Naive B cell (primary cell): ENCODE measurements around the gene KRTAP3-3. TPM values are rescaled to one million over a fixed set of nuclear protein-coding genes. Genes with fewer than 3 reads are reported as not detected.
"Not testable (repeated sequence)": the region's sequence is repeated elsewhere in the genome, so short reads cannot be mapped to it uniquely, and the experiment has no call there.

Experiments used
- ATAC-seq, 2 donors: fragments of 150-1000 bp; cut with Tn5 transposase; 2 replicates each; pipeline ENCODE4 v1.10.0; 2021; ENCODE audit warnings: low read depth in 2 of 2, mild to moderate bottlenecking in 2 of 2, moderate library complexity in 2 of 2
- DNase-seq: peaks from one replicate; pipeline ENCODE4 v3.0.0; 2022
- H3K27ac Mint-ChIP-seq, 6 donors: one replicate each; pipeline ENCODE4 v1.8.0; 2020 to 2022; ENCODE audit warnings: mild to moderate bottlenecking in 6 of 6, mixed read lengths in 6 of 6, moderate library complexity in 5 of 6, inconsistent platforms in 2 of 6
- H3K27me3 Mint-ChIP-seq, 3 donors: one replicate each; pipeline ENCODE4 v1.8.0; 2021 to 2022; ENCODE audit warnings: mixed read lengths in 3 of 3, mild to moderate bottlenecking in 1 of 3
- H3K36me3 Mint-ChIP-seq, 2 donors: one replicate each; pipeline ENCODE4 v1.8.0; 2020 to 2022; ENCODE audit warnings: mixed read lengths in 2 of 2, inconsistent platforms in 1 of 2, mild to moderate bottlenecking in 1 of 2
- H3K4me1 Mint-ChIP-seq, 3 donors: one replicate each; pipeline ENCODE4 v1.8.0; 2020 to 2022; ENCODE audit warnings: mixed read lengths in 3 of 3, inconsistent platforms in 1 of 3, mild to moderate bottlenecking in 1 of 3, moderate library complexity in 1 of 3
- H3K4me3 Mint-ChIP-seq, 8 donors: one replicate each; pipeline ENCODE4 v1.8.0; 2020 to 2022; ENCODE audit warnings: mild to moderate bottlenecking in 8 of 8, mixed read lengths in 8 of 8, moderate library complexity in 8 of 8, inconsistent platforms in 2 of 8
- H3K9me3 Mint-ChIP-seq, 7 donors: one replicate each; pipeline ENCODE4 v1.8.0; 2020 to 2022; ENCODE audit warnings: mixed read lengths in 7 of 7, mild to moderate bottlenecking in 5 of 7, inconsistent platforms in 2 of 7, moderate library complexity in 1 of 7
- polyA plus RNA-seq, 6 donors: library from polyadenylated mRNA; unstranded; fragments of 300-500 nt; fragmentation: Illumina TruSeq; gene quantifications; one replicate each; pipeline ENCODE4 v1.2.3, GENCODE V29; 2021; ENCODE audit warnings: low read depth in 6 of 6

KRTAP3-3 gene
- polyA plus RNA-seq: not detected

GRCh38 chr17:40993839-40994238 is at the start of gene KRTAP3-3:
KRTAP3-3 (minus strand) TSS chr17:40994164; CDS start chr17:40994097, 67 bp downstream.
- Mint-ChIP-seq H3K36me3 (no peaks in the 10 kb centered on the region), H3K9me3 (peaks cover 0 to 5% (median 0%) of the 10 kb centered on the region in 7 donors), H3K4me1 (no peaks in the 10 kb centered on the region), H3K4me3 (no peak within 1 kb of the TSS), H3K27me3 (peaks cover 35 to 52% (median 46%) of the 10 kb centered on the region in 3 donors), H3K27ac (peak within 1 kb of the TSS in 3 of 6 donors; percentile 6 to 94 (median 37))
- DNase-seq (no peak), ATAC-seq (no peak)

GRCh38 chr17:41042953-41043352 is 49.0 kb upstream of the KRTAP3-3 start:
- Mint-ChIP-seq H3K27me3 (peaks cover 21 to 36% (median 23%) of the 10 kb centered on the region in 3 donors), H3K9me3 (peaks cover 5 to 24% (median 14%) of the 10 kb centered on the region in 7 donors), H3K4me1 (peaks cover 0 to 5% (median 4%) of the 10 kb centered on the region in 3 donors), H3K4me3 (no peak overlapping the region), H3K27ac (no peak overlapping the region), H3K36me3 (peaks cover 0 to 11% of the 10 kb centered on the region in 2 donors)
- no peak for DNase-seq
- no peak for ATAC-seq

- Mint-ChIP-seq H3K9me3 (peaks cover 5 to 24% (median 14%) of the 10 kb centered on the region in 7 donors), H3K27me3 (peaks cover 12 to 35% (median 17%) of the 10 kb centered on the region in 3 donors), H3K36me3 (peaks cover 0 to 11% of the 10 kb centered on the region in 2 donors)
- not testable (repeated sequence) for H3K4me1 Mint-ChIP-seq, ATAC-seq, DNase-seq, H3K4me3 Mint-ChIP-seq, H3K27ac Mint-ChIP-seq
Measured at GRCh38 chr17:41040783-41041571, 47.0 kb upstream of the KRTAP3-3 start, which contains the start of gene KRTAP1-1. KRTAP1-1 (minus strand) TSS chr17:41041450; CDS start chr17:41041397, 53 bp downstream.

DNA sequence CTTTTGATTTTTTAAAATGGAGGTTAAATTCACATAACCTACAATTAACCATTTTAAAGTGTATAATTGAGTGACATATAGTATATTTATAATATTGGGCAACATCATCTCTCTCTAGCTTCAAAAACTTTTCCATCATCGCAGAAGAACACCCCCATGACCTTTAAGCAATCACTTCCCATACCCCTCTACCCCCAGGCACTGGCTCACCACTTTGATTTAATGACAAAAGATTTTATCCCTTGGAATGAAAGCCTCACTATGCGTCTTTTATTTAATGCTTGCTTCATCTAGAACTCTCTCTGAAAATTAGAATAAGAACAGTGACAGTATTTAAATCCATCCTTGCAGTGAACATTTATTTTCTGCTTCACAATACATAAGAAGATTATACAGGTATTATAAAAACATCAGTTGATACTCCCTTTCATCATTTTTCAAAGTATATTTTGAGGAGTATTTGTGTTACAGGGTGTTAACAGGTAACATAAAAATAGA is 43.9 kb upstream of the KRTAP3-3 start:
- peak overlapping the region in 1 of 6 donors; percentile 25 for H3K27ac Mint-ChIP-seq
- no peaks in the 10 kb centered on the region for H3K36me3 Mint-ChIP-seq
- no peak overlapping the region for H3K4me3 Mint-ChIP-seq
- peaks cover 0 to 4% (median 0%) of the 10 kb centered on the region in 3 donors for H3K4me1 Mint-ChIP-seq
- peaks cover 0 to 9% (median 6%) of the 10 kb centered on the region in 7 donors for H3K9me3 Mint-ChIP-seq
- ATAC-seq: no peak
- DNase-seq: no peak
- H3K27me3 Mint-ChIP-seq: peaks cover 10 to 27% (median 16%) of the 10 kb centered on the region in 3 donors

- Mint-ChIP-seq H3K27me3 (peaks cover 6 to 26% (median 12%) of the 10 kb centered on the region in 3 donors), H3K27ac (peak within 1 kb of the TSS in 2 of 6 donors; percentile 76 to 78)
- H3K4me1 Mint-ChIP-seq, ATAC-seq, H3K36me3 Mint-ChIP-seq, DNase-seq, H3K4me3 Mint-ChIP-seq, H3K9me3 Mint-ChIP-seq: not testable (repeated sequence)
Measured at GRCh38 chr17:41034346-41034935, 40.5 kb upstream of the KRTAP3-3 start, which contains the start of gene KRTAP1-3. KRTAP1-3 (minus strand) TSS chr17:41034874; CDS start chr17:41034821, 53 bp downstream.

GRCh38 chr17:41029633-41030245 is 35.8 kb upstream of the KRTAP3-3 start, which contains the start of gene KRTAP1-4:
KRTAP1-4 (minus strand) TSS chr17:41030195; CDS start chr17:41030078, 117 bp downstream.
- Mint-ChIP-seq H3K36me3 (no peaks in the 10 kb centered on the region), H3K4me1 (no peaks in the 10 kb centered on the region), H3K9me3 (no peaks in the 10 kb centered on the region), H3K27me3 (peaks cover 11 to 47% (median 28%) of the 10 kb centered on the region in 3 donors), H3K4me3 (no peak within 1 kb of the TSS), H3K27ac (peak within 1 kb of the TSS in 1 of 6 donors; percentile 60)
- no peak for DNase-seq
- ATAC-seq: no peak

DNA sequence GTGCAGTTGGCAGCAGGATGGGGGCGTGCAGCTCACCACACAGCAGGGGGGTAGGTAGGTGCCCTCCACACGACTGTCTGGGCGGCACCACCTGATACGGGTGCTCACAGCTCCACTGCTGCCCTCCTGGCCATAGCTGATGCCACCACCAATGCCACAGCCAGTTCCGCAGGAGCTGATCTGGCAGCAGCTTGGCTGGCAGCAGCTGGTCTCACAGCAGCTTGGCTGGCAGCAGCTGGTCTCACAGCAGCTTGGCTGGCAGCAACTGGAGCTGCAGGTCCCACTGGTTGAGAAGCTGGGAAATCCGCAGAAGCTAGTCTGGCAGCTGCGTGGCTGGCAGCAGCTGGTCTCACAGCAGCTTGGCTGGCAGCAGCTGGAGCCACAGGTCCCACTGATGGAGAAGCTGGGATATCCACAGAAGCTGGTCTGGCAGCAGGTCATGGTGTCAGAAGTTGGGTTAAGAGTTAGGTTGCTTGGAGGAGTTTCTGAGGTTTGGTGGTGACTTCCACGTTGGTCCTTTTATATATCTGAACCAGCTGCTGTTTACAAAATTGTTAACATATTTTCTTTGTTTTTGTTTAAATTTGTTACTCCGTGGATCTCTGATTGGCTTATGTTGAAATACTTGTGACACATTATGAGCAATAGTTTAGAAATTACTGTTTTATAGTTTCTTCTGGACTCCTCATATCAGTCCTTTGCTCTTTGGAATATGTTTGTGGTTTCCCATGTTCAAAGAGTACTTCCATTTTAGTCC is 32.9 kb upstream of the KRTAP3-3 start, which contains the start of gene KRTAP1-5:
KRTAP1-5 (minus strand) TSS at position 494 of the 757 bp plus-strand sequence; CDS start at position 441, 53 bp downstream.
- H3K36me3 Mint-ChIP-seq: peaks cover 0 to 8% of the 10 kb centered on the region in 2 donors
- peak within 1 kb of the TSS in 1 of 6 donors; percentile 50 for H3K27ac Mint-ChIP-seq
- no peak for ATAC-seq
- no peak for DNase-seq
- no peak within 1 kb of the TSS for H3K4me3 Mint-ChIP-seq
- peaks cover 0 to 7% (median 2%) of the 10 kb centered on the region in 7 donors for H3K9me3 Mint-ChIP-seq
- H3K27me3 Mint-ChIP-seq: peaks cover 10 to 49% (median 38%) of the 10 kb centered on the region in 3 donors
- no peaks in the 10 kb centered on the region for H3K4me1 Mint-ChIP-seq

DNA sequence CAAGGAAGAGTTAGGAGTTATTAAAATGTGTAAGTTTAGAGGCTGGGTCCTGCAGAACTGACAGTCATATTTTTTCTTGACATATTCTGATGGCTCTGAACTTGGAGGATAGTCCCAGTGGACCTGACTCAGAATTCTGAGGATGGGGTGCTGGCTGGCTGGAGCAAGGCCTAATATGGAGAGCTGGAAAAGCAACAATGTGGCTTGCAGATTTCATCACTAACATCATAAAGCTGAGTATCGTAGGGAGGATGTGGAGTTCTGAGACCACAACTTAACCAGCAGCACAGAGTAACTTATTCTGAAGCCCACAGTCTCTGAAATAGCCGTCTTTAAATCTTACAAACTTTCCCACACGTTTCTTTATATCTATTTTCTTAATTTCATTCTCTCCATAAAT is 30.7 kb upstream of the KRTAP3-3 start:
- H3K9me3 Mint-ChIP-seq: peaks cover 0 to 14% (median 6%) of the 10 kb centered on the region in 7 donors
- no peak overlapping the region for H3K4me3 Mint-ChIP-seq
- H3K36me3 Mint-ChIP-seq: peaks cover 0 to 13% of the 10 kb centered on the region in 2 donors
- no peaks in the 10 kb centered on the region for H3K4me1 Mint-ChIP-seq
- no peak for DNase-seq
- peaks cover 10 to 45% (median 41%) of the 10 kb centered on the region in 3 donors for H3K27me3 Mint-ChIP-seq
- H3K27ac Mint-ChIP-seq: no peak overlapping the region
- ATAC-seq: no peak

DNA sequence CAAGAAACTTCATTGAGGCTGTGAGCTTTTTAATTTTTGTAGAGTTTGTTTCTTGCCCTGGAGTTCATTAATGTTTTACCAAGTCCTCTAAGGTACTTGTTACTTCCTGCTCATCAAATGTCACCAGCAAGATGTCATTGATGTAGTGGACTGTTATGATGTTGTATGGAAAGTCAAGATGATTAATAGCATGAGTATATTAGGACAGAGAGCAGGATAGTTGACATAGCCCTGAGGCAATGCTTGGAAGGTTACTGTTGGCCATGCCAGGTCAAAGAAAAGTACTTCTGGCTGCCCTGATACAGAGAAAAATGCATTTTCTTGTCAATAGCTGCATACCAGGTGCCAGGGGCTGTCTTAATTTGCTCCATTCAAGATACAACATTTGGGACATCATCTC is 26.4 kb upstream of the KRTAP3-3 start:
- no peak overlapping the region for H3K27ac Mint-ChIP-seq
- no peak overlapping the region for H3K4me3 Mint-ChIP-seq
- DNase-seq (no peak), ATAC-seq (no peak)
- peaks cover 5 to 7% (median 6%) of the 10 kb centered on the region in 3 donors for H3K4me1 Mint-ChIP-seq
- peaks cover 3 to 22% (median 16%) of the 10 kb centered on the region in 3 donors for H3K27me3 Mint-ChIP-seq
- peaks cover 0 to 14% (median 6%) of the 10 kb centered on the region in 7 donors for H3K9me3 Mint-ChIP-seq
- peaks cover 0 to 13% of the 10 kb centered on the region in 2 donors for H3K36me3 Mint-ChIP-seq

DNA sequence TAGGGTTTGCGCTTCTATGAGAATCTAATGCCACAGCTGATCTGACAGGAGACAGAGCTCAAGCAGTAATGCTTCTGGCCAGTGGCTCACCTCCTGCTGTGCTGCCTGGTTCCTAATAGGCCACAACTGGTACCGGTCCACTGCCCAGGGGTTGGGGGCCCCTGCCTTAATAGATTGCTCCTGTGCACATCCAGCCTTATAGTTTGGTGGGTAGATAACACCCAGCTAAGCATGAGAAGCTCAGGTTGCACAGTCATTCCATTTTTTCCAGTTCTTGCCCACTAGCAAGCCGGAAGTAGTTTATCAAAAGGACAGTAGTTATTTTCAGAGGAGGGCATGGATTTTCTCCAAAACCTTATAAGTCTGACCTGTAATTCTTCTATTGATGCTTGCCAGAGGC is 25.5 kb upstream of the KRTAP3-3 start:
- Mint-ChIP-seq H3K27me3 (peaks cover 0 to 19% (median 10%) of the 10 kb centered on the region in 3 donors), H3K4me1 (peaks cover 7 to 13% (median 7%) of the 10 kb centered on the region in 3 donors), H3K36me3 (peaks cover 0 to 13% of the 10 kb centered on the region in 2 donors), H3K27ac (no peak overlapping the region), H3K9me3 (peaks cover 0 to 14% (median 6%) of the 10 kb centered on the region in 7 donors), H3K4me3 (no peak overlapping the region)
- DNase-seq (no peak), ATAC-seq (no peak)

GRCh38 chr17:41018541-41018940 is 24.6 kb upstream of the KRTAP3-3 start:
- H3K27ac Mint-ChIP-seq: peak overlapping the region in 1 of 6 donors; percentile 36
- ATAC-seq (no peak), DNase-seq (no peak)
- H3K4me3 Mint-ChIP-seq: no peak overlapping the region
- H3K4me1 Mint-ChIP-seq: peaks cover 7 to 13% (median 7%) of the 10 kb centered on the region in 3 donors
- H3K9me3 Mint-ChIP-seq: peaks cover 0 to 14% (median 6%) of the 10 kb centered on the region in 7 donors
- H3K27me3 Mint-ChIP-seq: peaks cover 0 to 16% (median 8%) of the 10 kb centered on the region in 3 donors
- peaks cover 0 to 13% of the 10 kb centered on the region in 2 donors for H3K36me3 Mint-ChIP-seq

DNA sequence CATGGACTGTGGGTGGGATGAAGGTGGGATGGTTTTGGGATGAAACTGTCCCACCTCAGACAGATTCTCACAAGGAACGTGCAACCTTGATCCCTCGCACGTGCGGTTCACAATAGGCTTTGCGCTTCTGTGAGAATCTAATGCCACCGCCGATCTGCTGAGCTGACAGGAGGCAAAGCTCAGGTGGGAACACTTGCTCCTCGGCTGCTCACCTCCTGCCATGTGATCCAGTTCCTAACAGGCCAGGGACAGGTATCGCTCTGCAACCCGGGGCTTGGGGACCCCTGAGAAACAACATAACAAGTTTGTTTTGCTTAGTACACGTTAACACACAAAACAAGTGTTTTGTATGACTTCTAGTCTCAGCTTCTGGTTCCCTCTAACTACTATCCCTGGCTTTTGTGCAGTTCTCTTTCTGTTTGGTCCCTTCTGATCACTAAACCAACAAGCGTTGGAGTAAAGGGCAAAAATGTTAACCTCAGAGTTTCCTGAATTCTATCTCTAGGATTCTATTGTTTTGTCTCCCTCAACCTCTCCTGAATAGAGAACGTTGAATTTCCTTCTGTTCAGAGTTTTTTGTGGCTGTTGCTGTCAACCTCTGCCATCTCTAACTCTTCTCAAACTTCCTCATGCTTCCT is 22.7 kb upstream of the KRTAP3-3 start:
- H3K27me3 Mint-ChIP-seq: peaks cover 0 to 13% (median 6%) of the 10 kb centered on the region in 3 donors

More for the DNA sequence above, 22.7 kb upstream of the KRTAP3-3 start:
- ATAC-seq (no peak), DNase-seq (no peak)
- Mint-ChIP-seq H3K9me3 (peaks cover 0 to 7% (median 5%) of the 10 kb centered on the region in 7 donors), H3K4me3 (no peak overlapping the region), H3K36me3 (peaks cover 0 to 6% of the 10 kb centered on the region in 2 donors), H3K27ac (peak overlapping the region in 1 of 6 donors; percentile 58), H3K4me1 (peaks cover 7 to 13% (median 7%) of the 10 kb centered on the region in 3 donors)
